ENCODE measurements around the gene IGF1R.

The IGF1R gene

DNA sequence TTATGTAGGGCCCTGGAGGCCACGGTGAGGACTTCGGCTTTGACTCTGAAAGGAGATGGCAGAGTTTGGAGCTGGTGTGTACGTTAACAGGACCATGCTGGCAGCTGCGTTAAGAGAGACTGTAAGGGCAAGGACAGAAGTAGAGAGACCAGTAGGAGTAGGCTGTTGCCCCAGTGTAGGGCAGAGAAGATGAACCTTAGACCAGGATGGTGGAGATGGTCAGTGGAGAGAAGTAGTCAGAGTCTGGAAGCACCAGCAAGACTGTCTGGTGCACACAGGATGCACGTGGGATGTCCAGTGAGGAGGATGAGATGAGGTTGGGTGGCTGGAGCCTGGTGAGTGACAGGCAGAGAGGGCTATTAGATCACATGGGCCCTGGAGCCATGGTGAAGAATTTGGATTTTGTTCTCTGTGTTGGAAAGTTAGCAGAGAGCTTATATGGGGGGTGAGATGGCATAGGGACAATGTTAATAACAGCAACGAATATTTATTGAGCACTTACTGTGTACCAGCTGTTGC lies 150.1 kb downstream of the IGF1R start:
- intact Hi-C loops (cut with DNase I): no loop called here
- peak in 2 of 42 donors; percentile 30 to 37 for DNase-seq

DNA sequence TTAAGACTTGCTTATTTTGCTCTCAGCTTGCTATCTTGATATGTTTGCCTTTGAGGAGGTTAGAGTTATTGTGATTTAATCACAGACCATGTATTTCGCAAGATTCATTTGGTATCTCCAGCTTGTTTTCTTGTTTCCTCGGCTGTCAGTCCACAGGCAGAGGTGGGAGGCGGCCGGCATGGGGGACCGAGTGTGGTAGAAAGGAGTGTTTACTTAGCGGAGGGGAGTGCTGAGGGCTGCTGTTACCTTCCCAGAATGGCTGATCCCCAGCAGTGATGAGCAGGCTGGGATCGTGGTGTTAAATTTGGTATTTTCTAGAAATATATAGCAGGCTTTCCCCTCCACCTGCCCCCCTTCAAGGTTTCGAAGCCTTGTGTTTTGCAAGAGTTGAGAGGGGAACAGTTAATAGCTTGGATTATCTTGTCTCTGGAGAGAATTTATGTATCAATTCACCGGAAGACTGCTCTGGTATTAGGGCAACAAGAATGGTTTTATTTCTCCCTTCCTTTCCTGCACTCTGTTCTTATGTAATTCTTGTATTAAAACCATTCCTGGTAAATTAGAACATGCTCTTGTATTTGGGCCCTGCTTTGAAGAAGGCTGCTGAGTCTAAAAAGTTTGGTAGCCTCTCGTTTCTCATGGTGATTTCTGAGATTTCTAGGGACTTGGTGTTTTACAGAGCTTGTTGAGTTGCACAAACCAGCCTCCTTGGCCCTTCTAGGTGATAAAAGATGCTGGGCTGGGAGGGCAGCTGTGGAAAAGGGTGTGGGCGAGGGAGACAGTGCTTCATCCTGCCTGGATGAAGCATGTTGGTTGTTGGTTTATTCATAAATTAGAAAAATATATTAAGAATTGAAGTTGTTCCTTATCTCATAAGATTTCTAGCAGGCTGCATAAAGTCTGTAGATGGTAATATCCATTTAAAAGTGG lies 151.4 kb downstream of the IGF1R start:
- intact Hi-C loops (cut with DNase I): loop anchor here (2.0 kb wide), 1 partner anchor 15 kb away; no protein-coding TSS in a partner anchor
- peak in 3 of 42 donors; percentile 12 to 43 (median 33) for DNase-seq

DNA sequence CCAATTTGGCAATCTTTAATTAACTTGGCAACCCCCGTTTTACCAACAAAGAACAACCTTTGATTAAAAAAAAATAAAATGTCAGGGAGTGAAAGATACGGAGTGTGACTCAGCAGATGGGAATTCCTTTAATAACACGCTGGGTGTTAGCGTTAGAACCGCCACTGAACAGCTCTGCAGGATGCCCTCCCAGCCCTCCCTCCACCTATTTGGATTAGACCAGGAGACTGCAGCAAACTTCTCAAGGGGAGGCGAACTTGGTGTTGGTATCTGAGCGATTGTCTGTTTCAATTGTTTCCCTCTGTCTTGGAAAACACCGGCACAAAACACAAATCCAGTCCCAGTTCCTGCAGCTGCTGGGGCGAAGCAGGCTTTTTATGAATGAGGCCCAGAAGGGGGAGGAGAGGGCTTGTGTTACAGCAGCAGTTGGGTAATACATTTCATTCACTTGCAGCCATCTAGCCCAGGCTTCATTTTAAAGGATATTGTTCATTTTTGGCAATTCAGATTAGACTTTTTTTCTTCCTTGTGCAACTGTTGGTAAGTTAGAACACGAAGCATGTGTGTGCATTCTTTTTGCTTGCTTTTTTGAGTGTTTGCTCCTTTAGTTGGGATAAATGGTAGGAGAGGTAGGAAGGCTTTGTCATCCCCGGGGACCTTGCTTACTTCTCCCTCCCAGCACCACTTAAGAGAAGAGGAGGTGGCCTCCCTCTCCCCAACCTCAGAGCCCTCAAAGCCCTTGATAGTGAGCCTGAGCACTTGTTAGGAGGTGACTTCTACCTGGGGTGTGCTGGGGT lies 152.3 kb downstream of the IGF1R start:
- intact Hi-C loops (cut with DNase I): loop anchor here (2.0 kb wide), 1 partner anchor 14 kb away; no protein-coding TSS in a partner anchor
- DNase-seq: peak; percentile 44 to 93 (median 79)

DNA sequence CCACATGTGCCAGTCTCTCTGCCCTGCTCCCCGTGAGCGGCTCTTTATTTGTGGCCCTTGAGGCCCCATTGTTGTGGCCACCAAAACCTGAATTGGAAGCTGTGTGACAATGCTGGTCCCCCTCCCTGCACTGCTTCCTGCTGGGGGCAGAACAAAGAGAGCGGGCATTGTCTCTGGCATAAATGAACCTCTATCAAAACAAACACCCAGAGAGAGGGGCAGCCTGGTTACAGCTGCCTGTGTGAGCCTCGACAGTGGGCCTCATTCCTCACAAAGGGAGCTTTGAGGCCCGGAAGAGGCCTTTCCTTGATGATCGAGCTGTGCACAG lies 152.9 kb downstream of the IGF1R start:
- DNase-seq: peak; percentile 62 to 95 (median 86)
- intact Hi-C loops (cut with DNase I): loop anchor here (2.0 kb wide), 1 partner anchor 14 kb away; no protein-coding TSS in a partner anchor

DNA sequence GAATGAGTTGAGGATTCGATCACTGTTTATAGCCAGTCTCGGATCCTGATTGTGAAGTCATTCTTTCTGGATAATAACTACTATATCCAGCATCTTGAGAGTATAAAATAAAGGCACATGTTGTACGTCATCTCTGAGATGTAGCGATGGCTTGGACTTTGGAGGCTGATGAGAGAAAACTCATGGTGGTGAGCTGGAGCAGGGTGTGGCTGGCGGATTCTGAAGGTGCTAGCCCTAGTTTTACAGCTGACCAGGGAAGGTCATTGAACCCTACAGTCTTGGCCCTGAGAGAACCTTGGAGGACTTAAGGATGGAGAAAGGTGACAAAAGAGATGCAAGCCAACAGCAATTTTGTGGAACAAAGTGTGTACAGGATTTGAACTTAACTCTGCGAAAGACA lies 153.8 kb downstream of the IGF1R start:
- peak in 2 of 42 donors; percentile 8 to 36 for DNase-seq
- intact Hi-C loops (cut with DNase I): no loop called here

DNA sequence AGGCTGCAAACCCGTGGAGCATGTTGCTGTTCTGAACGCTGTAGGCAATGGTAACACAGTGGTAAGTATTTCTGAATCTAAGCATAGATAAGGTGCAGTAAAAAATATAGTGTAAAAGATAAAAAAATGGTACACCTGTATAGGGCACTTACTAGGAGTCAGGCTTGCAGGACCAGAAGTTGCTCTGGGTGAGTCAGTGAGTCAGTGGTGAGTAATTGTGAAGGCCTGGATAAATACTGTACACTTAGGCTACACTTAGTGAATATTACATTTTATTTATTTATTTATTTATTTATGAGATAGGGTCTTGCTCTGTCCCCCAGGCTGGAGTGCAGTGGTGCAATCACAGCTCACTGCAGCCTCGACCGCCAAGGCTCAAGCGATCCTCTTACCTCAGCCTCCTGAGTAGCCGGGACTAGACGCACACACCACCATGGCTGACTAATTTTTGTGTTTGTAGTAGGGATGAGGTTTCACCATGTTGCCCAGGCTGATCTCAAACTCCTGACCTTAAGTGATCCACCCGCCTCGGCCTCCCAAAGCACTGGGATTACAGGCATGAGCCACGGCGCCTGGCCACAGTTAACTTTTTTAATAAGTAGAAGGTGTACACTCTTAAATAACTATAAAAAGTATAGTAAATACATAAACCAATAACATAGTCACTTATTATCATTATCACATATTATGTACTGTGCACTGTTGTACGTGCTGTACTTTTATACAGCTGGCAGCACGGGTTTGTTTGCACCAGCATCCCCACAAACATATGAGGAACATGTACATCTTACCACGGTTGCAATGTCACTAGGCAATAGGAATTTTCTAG lies 155.1 kb downstream of the IGF1R start:
- DNase-seq: peak in 2 of 42 donors; percentile 7 to 36
- intact Hi-C loops (cut with DNase I): no loop called here

DNA sequence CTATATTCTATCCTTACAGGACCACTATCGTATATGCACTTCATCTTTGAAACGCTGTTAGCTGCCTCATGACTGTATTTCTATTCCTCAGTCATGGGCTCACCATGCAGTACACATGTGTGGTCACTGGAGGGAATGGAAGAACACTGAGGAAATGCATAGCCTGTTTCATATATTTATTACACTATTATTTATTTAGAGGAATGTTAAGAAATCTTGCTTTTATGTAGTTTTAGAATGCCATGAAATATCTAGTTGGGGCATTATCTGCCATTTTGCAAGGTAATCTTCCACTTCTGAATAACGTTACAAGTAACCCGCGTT lies 155.7 kb downstream of the IGF1R start:
- peak in 1 of 42 donors; percentile 39 for DNase-seq
- intact Hi-C loops (cut with DNase I): no loop called here

DNA sequence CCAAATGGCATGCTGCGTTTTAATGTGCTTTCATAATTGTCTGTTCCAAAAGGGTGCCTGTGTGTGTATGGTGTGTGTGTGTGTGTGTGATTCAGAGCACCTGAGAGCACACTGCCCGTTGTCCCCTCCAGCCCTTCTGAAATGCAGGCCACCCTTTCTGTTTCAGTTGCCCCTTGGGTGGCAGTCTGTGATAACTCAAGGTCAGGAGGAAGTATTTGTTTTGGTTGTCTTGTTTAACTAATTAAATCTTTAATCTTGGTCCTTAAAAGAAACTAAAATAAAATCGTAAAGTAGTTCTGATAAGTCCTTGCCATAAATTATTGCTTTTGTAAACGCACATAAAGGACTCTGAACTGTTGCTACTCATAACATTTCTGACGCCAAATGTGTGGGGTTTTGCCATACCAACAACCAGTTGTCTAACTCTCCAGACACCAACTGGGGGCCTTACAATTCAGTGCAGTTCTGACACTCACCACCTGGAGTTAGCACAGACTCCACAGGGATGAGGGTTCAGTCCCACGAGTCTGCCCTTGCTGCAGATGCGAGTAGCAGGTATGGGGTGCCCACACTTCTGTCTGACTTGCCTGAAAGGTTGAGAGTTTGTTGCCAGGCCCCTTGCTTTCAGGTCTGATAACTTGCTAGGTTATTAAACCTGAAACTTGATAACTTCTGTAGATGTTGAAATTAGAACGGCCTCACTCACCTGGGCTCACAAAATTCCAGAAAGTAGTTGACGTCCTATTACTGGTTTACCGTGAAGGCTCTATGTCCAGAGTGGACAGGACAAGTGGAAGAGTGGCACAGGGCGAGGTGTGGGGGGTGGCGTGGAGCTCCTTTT lies 157.3 kb downstream of the IGF1R start:
- intact Hi-C loops (cut with DNase I): no loop called here
- DNase-seq: peak in 1 of 42 donors; percentile 8

DNA sequence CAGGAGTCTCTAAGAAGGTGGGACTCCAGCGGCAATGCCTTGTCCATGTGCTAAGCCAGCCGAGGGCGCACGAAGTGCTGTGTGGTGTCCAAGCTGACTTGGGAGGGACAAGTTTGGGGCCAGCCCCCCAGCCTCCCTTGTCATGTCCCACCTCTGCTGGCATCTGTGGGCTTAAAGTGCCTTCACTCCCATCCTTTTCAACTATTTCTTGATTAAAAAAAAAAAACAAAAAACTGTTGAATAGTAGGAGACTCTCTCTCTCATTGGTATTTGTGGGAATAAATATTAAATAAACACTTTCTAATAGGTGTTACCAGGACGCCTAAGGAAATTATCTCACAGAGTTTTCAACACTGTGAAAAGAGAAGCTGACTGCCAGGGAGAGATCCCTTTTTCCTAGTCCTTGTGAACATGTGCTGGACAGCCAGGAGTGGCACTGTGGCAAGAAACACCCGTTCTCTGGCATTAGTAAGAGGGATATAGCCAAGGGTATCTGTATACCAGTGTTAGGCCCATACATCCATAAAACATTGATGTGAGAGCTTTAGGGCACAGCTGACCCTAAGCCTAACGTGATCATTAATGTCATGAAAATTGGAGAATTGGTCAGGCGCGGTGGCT lies 158.0 kb downstream of the IGF1R start:
- peak in 1 of 42 donors; percentile 1 for DNase-seq
- intact Hi-C loops (cut with DNase I): no loop called here

DNA sequence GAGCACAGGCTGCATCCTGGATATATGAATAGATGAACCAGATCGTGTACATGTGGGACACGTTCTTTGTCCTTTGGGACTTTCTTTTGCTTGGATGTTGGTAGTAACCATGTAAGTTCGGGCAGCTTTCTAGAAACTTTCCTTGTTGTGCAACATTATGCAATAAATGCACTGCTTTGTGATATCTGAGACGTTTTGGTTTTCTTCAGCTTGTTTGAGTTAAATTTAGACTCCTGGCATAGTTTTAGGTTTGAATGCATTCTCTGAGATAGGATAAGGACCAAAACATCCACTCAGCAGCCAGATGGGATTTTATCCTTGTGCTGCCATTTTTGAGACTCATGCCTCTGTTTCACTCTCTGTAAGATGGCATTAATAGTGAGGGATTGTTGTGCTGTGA lies 158.9 kb downstream of the IGF1R start:
- peak in 1 of 42 donors; percentile 0 for DNase-seq
- intact Hi-C loops (cut with DNase I): no loop called here

DNA sequence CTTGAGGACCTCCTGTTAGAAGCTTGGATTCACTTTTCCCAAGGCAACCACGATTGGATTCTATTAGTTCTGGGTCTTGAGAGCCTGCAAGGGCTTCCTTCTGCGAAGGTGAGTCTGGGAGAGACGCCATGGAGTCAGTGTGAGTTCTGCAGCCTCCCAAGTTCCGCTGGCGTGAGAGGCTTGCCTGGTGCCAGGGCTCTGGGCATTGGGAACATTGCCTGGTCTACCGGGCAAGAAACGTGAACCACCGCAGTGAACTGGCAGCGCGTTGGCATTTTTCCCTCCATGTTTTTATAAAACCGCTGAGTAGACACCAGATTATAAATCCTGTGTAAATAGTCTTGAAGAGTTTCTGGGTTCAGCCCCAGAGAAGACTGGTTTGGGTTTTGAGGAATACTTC lies 160.9 kb downstream of the IGF1R start:
- intact Hi-C loops (cut with DNase I): no loop called here
- peak in 10 of 42 donors; percentile 9 to 56 (median 25) for DNase-seq

DNA sequence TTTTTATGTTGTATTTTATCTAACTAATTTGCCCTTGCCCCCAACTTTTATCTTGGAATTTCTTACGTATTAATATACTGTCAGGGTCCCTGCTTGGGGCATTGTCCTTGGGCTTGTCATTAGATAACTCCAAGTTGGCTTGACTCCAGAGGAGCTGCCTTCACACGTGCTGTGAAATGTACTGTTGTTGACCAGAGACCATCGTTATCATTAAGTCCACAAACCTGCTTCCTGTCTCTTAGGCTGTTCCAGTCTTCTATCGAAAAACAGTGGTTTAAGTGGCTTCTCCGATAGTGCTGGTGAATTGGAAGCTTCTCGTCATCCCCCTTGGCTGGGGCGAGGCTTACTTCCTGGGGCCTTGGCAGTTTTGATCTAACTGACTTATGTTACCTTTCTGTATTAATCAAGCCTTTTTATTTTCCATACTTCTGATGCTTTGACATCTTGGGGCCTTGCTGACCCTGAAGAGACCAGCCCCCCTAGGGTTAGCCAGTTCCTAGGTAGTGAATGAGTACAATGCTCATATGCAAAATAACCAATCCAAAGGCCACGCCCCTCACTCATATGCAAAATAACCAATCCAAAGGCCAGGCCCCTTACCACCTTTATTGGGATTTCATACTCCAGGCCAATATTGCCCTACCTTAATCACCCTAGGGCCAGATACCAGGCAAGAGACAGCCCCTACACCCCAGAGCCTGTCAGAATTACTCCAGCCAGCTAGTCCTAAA lies 164.5 kb downstream of the IGF1R start:
- DNase-seq: no peak
- intact Hi-C loops (cut with DNase I): no loop called here

DNA sequence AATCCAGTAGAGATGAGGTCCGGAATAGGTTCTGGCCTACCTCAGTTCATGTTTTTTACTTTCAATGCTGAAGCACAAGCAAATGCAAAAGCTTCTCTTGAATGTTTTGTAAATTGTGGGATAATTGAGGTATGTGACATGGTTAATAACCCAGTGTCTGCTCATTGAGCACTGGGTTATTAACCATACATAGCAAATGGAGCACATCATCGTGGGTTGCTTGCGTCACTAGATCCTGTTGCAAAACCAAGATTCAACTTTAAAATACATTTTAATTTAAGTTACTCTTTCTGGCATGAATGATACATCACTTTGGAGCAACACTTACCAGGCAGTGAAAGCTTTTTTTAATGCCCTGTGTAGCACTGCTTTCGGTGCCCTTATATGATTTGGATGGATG lies 165.6 kb downstream of the IGF1R start:
- no peak for DNase-seq
- intact Hi-C loops (cut with DNase I): loop anchor here (2.0 kb wide), 1 partner anchor 13 kb away; no protein-coding TSS in a partner anchor

DNA sequence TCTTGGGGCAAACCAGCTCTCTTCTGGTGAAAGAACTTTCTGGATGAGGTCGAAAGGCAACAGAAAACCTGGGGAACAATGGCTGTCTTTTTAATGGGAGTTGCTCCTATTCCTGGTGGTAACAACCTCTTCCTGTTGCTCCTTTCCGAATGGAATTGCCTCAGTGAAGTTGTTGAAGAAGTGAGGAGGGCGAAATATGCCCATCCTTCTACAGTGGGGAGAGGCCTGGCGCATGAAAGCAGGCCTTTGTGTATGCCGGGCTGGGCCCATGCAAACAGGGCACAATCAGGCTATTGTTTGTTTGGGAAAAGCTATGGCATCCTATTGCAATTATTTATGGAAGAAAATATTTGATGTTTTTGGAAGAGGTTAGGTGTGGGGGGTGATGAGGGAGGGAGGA lies 166.9 kb downstream of the IGF1R start:
- peak; percentile 29 to 91 (median 76) for DNase-seq
- intact Hi-C loops (cut with DNase I): loop anchor here (2.0 kb wide), 1 partner anchor 14 kb away; no protein-coding TSS in a partner anchor

DNA sequence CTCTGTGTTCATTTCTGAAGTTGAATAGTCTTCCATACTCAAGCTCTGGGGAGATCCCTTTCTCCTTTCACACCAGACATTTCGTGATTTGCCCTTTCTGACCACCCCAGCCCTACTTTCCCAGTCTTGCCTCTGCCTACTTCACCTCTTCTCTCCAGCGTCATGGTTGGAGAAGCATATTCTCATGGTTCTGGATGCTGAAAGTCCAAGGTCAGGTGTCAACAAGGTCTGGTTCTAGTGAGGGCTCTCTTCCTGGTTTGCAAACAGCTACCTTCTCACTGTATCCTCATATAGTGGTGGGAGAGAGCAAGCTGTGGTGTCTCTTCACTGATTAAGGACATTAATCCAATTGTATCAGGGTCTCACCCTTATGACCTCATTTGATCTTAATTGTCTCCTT lies 169.4 kb downstream of the IGF1R start:
- DNase-seq: no peak
- intact Hi-C loops (cut with DNase I): no loop called here

DNA sequence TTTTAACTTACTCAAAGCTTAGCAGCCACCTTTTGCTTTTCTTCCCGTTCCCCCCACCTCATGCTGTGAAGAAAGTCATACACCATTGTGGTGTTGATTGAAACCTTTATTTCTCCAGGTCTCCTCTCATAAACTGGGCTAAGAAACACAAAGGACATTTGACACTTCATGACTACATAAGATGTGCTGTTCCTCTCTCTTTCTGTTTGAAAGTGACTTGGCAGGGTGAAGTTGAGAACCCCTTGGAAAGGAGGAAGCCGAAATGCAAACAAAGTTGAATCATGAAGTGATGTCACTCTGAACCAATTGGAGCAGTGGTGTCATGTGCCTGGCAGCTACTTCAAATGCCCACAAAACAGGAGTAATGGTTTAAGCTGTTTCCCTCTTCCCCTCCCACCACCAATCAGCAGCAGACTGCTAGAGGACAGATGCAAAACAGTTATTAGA lies 174.7 kb downstream of the IGF1R start:
- intact Hi-C loops (cut with DNase I): no loop called here
- DNase-seq: peak in 4 of 42 donors; percentile 21 to 71 (median 54)

DNA sequence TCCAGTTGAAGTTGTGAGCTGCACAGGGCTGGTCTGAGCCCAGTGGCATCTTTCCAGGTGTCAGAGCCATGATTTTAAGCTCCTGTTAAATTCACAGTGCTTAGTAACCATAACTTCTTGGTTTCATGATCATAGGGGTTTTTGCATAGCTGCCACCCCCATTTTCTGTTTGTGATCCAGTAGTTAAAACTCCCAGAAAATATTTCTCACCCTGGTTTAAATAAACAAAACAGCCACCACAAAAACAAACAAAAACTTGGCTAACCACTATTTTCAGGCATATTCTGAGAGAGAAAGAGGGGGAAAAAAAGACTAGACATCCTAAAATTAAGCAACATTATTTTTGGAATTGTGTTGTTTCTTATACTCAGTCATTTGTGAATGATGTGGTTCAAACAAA lies 175.3 kb downstream of the IGF1R start:
- DNase-seq: no peak
- intact Hi-C loops (cut with DNase I): no loop called here
